GM12873 (cell line): ENCODE results near the gene CDHR4.

ENCODE experiments used
- CTCF ChIP-seq: IDR thresholded peaks from 2 replicates; pipeline ENCODE4 v1.5.1; 2012; ENCODE audit warnings: low read depth, mild to moderate bottlenecking, moderate library complexity, low read length, control low read depth; ENCODE audit not compliant: insufficient read depth; ENCODE audit errors: missing control alignments

CDHR4 gene

GRCh38 chr3:49806850-49807249 is 7.2 kb upstream of the CDHR4 start:
- no peak for TF ChIP-seq CTCF

- TF ChIP-seq CTCF = no peak
Measured at GRCh38 chr3:49805897-49806701, 6.4 kb upstream of the CDHR4 start.

GRCh38 chr3:49805367-49805782 is 5.7 kb upstream of the CDHR4 start:
- TF ChIP-seq CTCF = no peak

GRCh38 chr3:49804141-49805041 is 4.7 kb upstream of the CDHR4 start:
- no peak for TF ChIP-seq CTCF

GRCh38 chr3:49803465-49804140 is 3.9 kb upstream of the CDHR4 start:
- TF ChIP-seq CTCF = peak; percentile 18

GRCh38 chr3:49802719-49803464 is 3.2 kb upstream of the CDHR4 start, which contains the start of gene INKA1:
TSS of gene INKA1 (plus strand) at chr3:49803261. CDS start at chr3:49803393, 132 bp downstream.
- peak; percentile 97 for TF ChIP-seq CTCF
